ENCODE data around the gene MSMP.

GRCh38 chr9:35783418-35783817 is 29.3 kb upstream of the MSMP start:
- TF ChIP-seq CTCF (IDR thresholded peaks at IDR 0.05): no peak
- TF ChIP-seq NR3C1 (CRISPR knock-in tag; conservative IDR thresholded peaks at IDR 0.05; ENCODE audit: low read depth): no peak
- TF ChIP-seq USF2 (CRISPR knock-in tag; IDR thresholded peaks at IDR 0.05): no peak

All from WTC11 (cell line).